GM18858 (cell line): Measurements from ENCODE around the gene SND1.
A peak's percentile ranks its signal among the peaks of the same experiment; 100 is the strongest.

ENCODE experiments used
- ATAC-seq: cut with Tn5 transposase; IDR thresholded peaks from one replicate; pipeline ENCODE4 v1.9.1; 2021; ENCODE audit not compliant: unreplicated experiment

The SND1 gene

DNA sequence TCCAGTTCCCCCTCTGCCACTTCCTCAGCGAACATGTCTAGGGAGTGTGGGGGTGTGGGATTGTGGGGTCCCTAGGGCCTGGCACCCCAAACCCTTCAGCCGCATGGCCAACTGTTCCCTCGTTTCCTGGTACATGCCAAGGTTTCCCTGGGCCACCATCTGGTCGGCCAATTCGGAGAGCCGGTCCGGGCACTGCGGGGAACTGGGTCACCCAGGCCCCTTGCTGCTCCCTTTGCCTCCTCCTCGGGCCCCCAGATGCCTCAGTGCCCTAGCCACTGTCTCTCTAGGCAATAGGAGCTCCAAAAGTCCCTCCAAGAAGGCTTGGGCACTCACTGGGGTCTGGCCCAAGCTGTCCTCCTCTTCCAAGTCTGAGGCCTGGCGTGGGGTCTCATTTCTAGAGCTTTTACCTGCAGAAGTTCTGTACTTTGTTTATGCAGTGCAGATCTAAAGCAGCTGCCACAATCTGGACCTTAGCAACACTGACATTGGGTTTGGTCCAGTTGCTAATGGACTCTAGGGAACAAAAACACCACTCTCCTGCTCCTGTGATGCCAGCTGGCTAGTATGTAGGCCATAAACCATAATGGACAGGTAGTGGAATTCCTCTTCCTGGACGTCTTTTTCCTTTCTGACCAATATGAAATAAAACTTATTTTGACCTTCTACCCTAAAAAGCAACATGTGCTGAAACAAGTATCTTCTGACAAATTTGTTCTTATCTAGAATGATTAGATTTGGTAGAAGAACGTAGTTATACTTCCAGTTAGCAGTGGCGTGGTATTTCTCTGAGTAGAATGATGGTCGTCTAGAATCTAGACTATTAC is 206.3 kb downstream of the SND1 start:
- no peak for ATAC-seq

DNA sequence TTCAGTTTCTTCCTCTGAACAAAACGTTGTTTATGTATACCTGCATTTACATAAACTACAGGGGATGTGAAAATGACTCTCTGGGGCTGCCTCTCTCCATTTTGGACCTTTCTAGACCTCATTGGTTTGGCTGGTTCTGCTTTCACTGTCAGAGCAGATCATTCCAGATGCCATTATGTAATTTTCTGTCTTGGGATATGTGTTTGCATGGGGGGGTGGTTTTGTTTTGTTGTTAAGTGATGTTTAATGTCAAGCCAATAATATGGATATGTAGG is 206.9 kb downstream of the SND1 start:
- ATAC-seq: peak; percentile 30

- ATAC-seq: no peak
These were observed 207.3 kb downstream of the SND1 start for GRCh38 chr7:127859330-127859729.

- no peak for ATAC-seq
These were observed 210.5 kb downstream of the SND1 start for GRCh38 chr7:127862525-127862924.

- ATAC-seq: no peak
These were observed 211.1 kb downstream of the SND1 start for GRCh38 chr7:127863082-127863481.

DNA sequence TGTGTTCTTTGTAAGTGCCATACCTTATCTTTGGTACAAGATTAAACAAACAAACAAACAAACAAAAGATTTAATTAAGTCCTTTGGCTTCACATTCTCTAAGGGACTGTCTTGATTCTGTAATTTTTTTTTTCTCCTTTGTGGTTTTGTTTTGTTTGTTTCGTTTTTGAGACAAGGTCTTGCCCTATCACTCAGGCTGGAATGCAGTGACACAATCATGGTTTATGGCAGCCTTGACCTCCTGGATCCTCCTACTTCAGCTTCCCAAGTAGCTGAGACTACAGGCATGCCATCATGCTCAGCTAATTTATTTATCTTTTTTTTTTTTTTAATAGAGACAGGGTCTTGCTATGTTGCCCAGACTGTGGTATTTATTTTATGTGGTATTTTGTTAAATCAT is 213.5 kb downstream of the SND1 start:
- ATAC-seq: no peak

DNA sequence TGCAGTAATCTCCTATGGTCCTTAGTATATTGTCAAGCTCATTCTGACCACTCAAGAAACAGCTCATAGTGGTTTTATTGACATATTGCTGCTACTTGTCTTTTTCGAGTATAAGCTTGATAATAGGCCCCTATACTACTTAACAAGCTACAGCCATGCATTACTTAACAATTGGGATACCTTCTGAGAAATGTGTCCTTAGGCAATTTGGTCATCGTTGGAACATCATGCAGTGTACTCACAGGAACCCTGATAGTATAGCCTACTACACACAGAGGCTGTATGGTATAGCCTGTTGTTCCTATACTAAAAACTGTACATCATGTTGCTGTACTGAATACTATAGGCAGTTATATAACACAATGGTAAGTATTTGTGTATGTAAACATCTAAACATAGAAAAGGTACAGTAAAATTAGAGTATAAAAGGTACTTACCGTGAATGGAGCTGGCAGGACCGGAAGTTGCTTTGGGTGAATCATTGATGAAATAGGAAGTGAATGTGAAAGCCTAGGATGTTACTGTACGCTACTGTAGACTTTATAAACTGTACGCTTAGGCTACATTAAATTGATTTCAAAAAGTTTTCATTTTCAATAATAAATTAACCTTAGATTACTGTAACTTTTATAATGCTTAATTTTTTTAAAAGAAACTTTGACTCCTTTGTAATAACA is 218.4 kb downstream of the SND1 start:
- ATAC-seq: peak; percentile 45

GRCh38 chr7:127871226-127871625 is 219.2 kb downstream of the SND1 start:
- ATAC-seq: no peak

- peak; percentile 52 for ATAC-seq
These were observed 220.1 kb downstream of the SND1 start for GRCh38 chr7:127872122-127872521.

DNA sequence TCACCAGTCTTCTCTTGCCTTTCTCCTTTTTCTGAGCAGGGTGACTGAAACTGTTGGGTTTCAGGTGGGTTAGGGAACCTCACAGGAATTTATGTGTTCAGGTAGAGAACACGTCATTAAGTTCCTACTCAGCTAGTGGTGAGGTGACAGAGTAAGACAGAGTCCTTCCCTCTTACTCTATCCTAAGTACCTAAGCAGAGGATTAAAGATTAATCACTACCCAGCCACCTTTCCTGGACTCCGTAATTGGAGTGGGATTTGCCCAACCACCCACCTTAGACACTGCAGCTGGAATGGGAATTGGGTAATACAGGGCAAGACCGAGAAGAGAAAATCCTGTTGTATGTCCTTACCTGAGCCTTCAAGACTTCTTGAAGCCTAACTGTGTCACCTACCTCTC is 221.2 kb downstream of the SND1 start:
- no peak for ATAC-seq

DNA sequence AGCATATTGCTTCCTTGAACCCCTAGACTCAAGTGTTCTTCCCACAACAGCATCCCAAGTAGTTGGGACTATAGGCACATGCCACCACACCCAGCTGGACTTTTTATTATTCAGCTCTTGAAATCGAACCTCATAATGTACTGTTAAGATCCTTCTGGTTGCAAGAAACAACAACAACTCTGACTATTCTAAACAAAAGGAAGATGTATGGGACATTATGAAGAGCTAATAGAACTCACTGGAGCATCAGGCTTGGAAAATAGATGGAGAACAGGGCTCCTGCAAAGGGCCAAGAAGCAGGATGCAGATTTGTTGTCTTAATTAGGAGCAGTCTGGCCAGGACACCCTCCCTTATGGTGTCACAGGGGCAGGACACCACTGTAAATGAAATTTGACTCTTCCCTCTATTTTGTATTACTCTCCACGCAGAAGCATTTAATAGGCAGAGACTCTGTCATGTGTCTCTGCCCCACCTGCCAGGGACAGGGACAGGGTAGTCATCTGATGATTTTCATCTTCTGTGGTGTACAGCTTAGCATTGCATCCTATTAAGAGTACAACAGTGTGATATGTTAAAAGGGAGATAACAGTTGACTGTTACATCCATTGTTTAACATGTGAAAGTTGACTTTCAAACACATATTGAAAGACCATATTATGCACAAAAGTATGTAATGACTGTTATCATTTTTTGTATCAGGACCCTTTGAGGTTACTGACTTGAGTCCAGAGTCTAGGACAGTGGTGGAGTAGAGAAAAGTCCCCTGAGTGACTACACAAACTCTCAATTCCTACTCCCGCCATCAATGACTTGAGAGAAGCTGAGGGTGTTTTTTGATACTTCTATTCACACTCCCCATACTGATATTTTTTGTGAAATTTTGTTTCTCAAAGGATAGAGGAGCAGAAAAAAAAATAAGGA is 222.0 kb downstream of the SND1 start:
- ATAC-seq: no peak

DNA sequence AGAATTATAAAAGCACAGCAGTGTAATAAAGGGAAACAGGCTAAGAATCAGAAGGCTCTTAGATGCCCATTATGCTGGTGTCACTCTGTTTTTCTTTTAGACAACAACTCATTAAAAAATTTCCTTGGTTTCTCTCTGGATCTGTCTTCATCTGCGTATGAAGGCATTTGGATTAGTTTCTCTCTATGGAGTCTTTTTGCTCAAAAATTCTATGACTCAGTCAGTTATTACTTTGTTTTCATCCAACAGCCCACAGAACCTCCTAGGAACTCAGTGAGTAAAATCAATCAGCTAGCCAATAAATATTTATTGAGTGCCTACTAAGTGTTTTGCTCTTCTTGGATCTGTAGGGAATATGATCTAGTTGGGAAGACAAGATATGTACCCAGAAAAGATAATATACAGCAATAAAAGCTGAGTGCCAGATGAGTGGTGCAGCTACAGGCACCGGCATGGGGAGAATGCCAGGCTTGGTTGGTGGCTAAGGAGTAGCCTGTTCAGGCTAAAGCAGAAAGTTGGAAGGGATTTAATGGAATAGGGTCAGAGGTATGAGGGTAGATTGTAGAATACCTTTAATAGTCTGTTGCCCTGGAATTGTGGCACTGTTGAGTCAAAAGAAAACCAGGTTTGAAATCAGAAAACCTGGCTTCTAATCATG is 223.1 kb downstream of the SND1 start:
- no peak for ATAC-seq

DNA sequence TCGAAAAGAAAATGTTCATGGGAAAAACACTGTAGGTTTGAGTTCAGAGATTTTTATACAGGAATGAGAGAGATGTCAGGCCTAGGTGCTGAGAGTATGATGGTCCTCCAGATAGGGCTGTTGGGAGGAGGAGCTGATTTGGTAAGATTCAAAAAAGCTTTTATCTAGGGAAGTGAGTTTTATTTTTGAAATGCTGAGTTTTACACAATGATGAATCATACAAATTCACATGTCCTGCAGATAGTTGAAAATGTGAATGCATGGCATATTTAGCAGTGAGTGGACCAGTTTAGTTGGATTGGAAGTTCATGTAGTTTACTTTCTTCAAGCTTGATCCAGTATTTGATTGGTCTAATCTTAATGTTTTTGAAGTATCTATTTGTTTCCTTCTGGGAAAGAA is 224.4 kb downstream of the SND1 start:
- no peak for ATAC-seq

DNA sequence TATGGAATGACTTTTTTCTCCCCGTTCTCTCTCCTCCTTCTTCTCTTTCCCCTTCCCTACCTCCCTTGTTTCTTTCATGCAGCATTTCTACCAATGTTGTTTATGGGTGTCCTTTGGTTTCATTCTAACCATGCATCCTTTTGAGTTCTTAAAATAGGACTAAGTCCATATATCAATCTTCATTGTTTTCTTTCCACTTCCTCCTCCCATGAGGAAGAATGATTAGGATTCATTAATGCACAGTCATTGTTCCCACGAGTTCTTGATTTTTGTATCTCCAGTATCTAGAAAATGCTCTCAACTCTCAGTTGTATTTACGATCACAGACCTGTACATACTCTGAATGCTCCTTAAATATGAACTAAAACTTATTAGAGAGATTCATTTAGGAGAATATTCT is 226.0 kb downstream of the SND1 start:
- ATAC-seq: no peak

GRCh38 chr7:127878791-127879190 is 226.8 kb downstream of the SND1 start:
- ATAC-seq: no peak

DNA sequence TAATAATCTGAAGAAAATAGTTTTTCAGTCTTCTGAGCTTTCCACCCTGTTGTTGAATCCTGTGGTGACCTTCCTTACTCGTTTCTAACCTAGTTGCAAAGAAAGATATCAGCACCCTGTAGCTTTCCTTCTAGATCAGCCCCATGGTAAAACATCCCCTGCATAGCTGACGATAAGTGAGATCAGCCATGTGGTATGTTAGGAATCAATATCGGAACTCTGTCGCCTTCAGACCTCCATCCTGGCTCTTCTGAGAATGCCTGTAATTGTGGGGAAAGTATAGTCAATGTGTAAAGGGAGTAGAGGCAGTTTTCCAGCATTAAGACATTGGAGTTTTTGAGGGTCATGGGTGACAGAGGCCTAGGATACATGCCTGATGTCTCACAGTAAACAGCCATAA is 227.4 kb downstream of the SND1 start:
- ATAC-seq: no peak

DNA sequence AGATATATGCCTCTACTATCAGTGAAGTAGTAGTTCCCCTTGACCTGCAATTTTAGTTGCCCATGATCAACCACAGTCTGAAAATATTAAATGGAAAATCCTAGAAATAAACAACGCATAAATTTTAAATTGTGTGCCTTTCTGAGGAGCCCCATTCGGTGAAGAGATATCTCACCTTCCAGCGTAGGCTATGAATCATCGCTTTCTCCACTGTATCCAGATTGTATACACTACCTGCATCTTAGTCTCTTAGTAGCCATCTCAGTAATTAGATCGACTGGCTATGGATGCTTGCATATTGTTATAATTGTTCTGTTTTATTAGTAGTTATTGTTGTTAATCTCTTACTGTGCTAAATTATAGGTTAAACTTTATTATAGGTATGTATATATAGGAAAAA is 227.9 kb downstream of the SND1 start:
- no peak for ATAC-seq

DNA sequence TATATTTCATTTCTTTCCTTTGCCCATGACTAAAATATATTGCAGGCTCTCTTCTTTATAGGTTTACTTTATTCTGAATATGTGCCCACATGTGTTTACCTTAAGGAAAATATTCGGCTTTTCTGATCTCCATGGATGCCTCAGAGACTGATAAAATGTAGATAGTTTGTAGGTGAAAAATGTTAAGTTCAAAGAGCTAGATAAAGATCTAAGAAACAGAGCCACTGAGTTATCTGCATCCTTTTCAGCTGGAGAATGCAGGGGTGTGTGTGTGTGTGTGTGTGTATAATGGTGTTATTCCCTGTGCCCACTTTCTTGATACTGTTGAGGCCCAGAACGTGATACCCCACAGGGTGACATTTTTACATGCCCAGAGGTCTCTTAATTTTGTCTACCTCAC is 228.5 kb downstream of the SND1 start:
- no peak for ATAC-seq

GRCh38 chr7:127881564-127881963 is 229.6 kb downstream of the SND1 start:
- ATAC-seq: no peak

GRCh38 chr7:127882313-127882920 is 230.4 kb downstream of the SND1 start:
- no peak for ATAC-seq

DNA sequence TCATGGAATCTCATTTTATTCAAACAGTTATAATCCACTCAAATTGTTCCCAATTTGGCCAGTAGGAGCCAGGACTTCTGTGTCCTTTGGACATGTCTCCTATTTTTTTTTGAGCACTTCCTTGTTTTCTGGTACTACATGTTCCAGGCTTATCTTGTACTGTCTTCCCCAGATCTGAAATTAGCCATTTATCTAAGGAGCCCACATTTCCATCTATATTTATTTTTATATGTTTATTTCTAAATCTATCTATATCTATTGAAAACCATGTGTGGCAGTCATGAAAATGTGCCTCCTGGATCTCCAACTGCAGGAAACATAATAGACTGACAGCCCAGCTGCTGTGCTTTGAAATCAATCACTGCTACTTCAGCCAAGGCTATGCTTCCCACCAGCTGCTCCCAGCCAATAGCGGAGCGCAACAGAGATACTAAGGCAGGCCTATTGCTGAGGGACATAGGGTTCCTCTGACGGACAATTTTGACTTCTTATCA is 232.1 kb downstream of the SND1 start:
- no peak for ATAC-seq
